Measurements from ENCODE around the gene PLS3.

GRCh38 chrX:115573185-115573584 lies 12.2 kb downstream of the PLS3 start:
- TF ChIP-seq POLR2AphosphoS5 (IDR thresholded peaks at IDR 0.05) (no peak), EP300 (IDR thresholded peaks at IDR 0.05; ENCODE audit: low read depth) (no peak)

All from transverse colon (tissue), 3 donors.